ENCODE data around the gene F2RL1.
A peak's percentile ranks its signal among the peaks of the same experiment; 100 is the strongest.
"Not testable (repeated sequence)": the region's sequence is repeated elsewhere in the genome, so short reads cannot be mapped to it uniquely, and the experiment has no call there.

The F2RL1 gene

GRCh38 chr5:76805821-76806505, 12.9 kb upstream of the F2RL1 start:
- peak; percentile 78 for DNase-seq (ENCODE audit: low spot score)

- peak; percentile 66 for DNase-seq (ENCODE audit: low spot score)
These were observed 11.5 kb upstream of the F2RL1 start for GRCh38 chr5:76807296-76807695.

GRCh38 chr5:76808141-76808691, 10.6 kb upstream of the F2RL1 start:
- no peak for DNase-seq (ENCODE audit: low spot score)

GRCh38 chr5:76809141-76809540, 9.7 kb upstream of the F2RL1 start:
- DNase-seq (ENCODE audit: low spot score): no peak

- no peak for DNase-seq (ENCODE audit: low spot score)
These were observed 8.6 kb upstream of the F2RL1 start for GRCh38 chr5:76810236-76810635.

GRCh38 chr5:76811214-76811613, 7.6 kb upstream of the F2RL1 start:
- no peak for DNase-seq (ENCODE audit: low spot score)

GRCh38 chr5:76812209-76812608, 6.6 kb upstream of the F2RL1 start:
- DNase-seq (ENCODE audit: low spot score): not testable (repeated sequence)

GRCh38 chr5:76813982-76814562, 4.8 kb upstream of the F2RL1 start:
- peak; percentile 70 for DNase-seq (ENCODE audit: low spot score)

GRCh38 chr5:76816110-76816831, 2.6 kb upstream of the F2RL1 start:
- DNase-seq (ENCODE audit: low spot score): peak; percentile 46

GRCh38 chr5:76819851-76820525, 1.2 kb downstream of the F2RL1 start:
- DNase-seq (ENCODE audit: low spot score): no peak

- no peak for DNase-seq (ENCODE audit: low spot score)
These were observed 1.7 kb downstream of the F2RL1 start for GRCh38 chr5:76820526-76820890.

GRCh38 chr5:76821136-76821535, 2.3 kb downstream of the F2RL1 start:
- DNase-seq (ENCODE audit: low spot score): no peak

- not testable (repeated sequence) for DNase-seq (ENCODE audit: low spot score)
These were observed 3.4 kb downstream of the F2RL1 start for GRCh38 chr5:76822105-76822731.

GRCh38 chr5:76826416-76826815, 7.6 kb downstream of the F2RL1 start:
- DNase-seq (ENCODE audit: low spot score): not testable (repeated sequence)

GRCh38 chr5:76831110-76831452, 12.3 kb downstream of the F2RL1 start:
- peak; percentile 53 for DNase-seq (ENCODE audit: low spot score)

- no peak for DNase-seq (ENCODE audit: low spot score)
These were observed 17.4 kb downstream of the F2RL1 start for GRCh38 chr5:76836181-76836580.

GRCh38 chr5:76836585-76836984, 17.8 kb downstream of the F2RL1 start:
- no peak for DNase-seq (ENCODE audit: low spot score)

GRCh38 chr5:76838481-76839261, 19.8 kb downstream of the F2RL1 start:
- no peak for DNase-seq (ENCODE audit: low spot score)

GRCh38 chr5:76841361-76841760, 22.5 kb downstream of the F2RL1 start:
- DNase-seq (ENCODE audit: low spot score): no peak

GRCh38 chr5:76845890-76846289, 27.1 kb downstream of the F2RL1 start:
- no peak for DNase-seq (ENCODE audit: low spot score)

All from GM03348 (cell line).